HG02678 (cell line): ENCODE results near the gene GDF11.
A peak's percentile ranks its signal among the peaks of the same experiment; 100 is the strongest.
"Not testable (repeated sequence)": the region's sequence is repeated elsewhere in the genome, so short reads cannot be mapped to it uniquely, and the experiment has no call there.

ENCODE experiments used
- ATAC-seq: cut with Tn5 transposase; IDR thresholded peaks from one replicate; pipeline ENCODE4 v1.9.1; 2021; ENCODE audit warnings: mild to moderate bottlenecking, moderate library complexity; ENCODE audit not compliant: unreplicated experiment

Gene GDF11

GRCh38 chr12:55738123-55739024 lies 4.5 kb upstream of the GDF11 start:
- peak; percentile 86 for ATAC-seq

GRCh38 chr12:55739025-55739378 lies 3.9 kb upstream of the GDF11 start:
- ATAC-seq, result no peak

- no peak for ATAC-seq
Measured at GRCh38 chr12:55741931-55742680, 816 bp upstream of the GDF11 start.

GRCh38 chr12:55743406-55744339 lies 751 bp downstream of the GDF11 start:
- ATAC-seq, result peak; percentile 48

- ATAC-seq, result no peak
Measured at GRCh38 chr12:55744340-55745030, 1.6 kb downstream of the GDF11 start.

GRCh38 chr12:55745361-55746173 lies 2.6 kb downstream of the GDF11 start:
- ATAC-seq, result no peak

- ATAC-seq, result no peak
Measured at GRCh38 chr12:55746174-55746912, 3.4 kb downstream of the GDF11 start.

- no peak for ATAC-seq
Measured at GRCh38 chr12:55746913-55747231, 4.0 kb downstream of the GDF11 start.

GRCh38 chr12:55748230-55748993 lies 5.5 kb downstream of the GDF11 start:
- no peak for ATAC-seq

- no peak for ATAC-seq
Measured at GRCh38 chr12:55755246-55755645, 12.3 kb downstream of the GDF11 start.

- ATAC-seq, result no peak
Measured at GRCh38 chr12:55757701-55758100, 14.8 kb downstream of the GDF11 start.

- not testable (repeated sequence) for ATAC-seq
Measured at GRCh38 chr12:55758575-55758974, 15.7 kb downstream of the GDF11 start.

- ATAC-seq, result no peak
Measured at GRCh38 chr12:55760663-55761062, 17.7 kb downstream of the GDF11 start.

GRCh38 chr12:55762646-55763045 lies 19.7 kb downstream of the GDF11 start:
- no peak for ATAC-seq

- no peak for ATAC-seq
Measured at GRCh38 chr12:55765736-55766290, 22.9 kb downstream of the GDF11 start.

GRCh38 chr12:55767156-55767555 lies 24.2 kb downstream of the GDF11 start:
- ATAC-seq, result no peak

GRCh38 chr12:55771736-55772135 lies 28.8 kb downstream of the GDF11 start:
- ATAC-seq, result no peak

- ATAC-seq, result no peak
Measured at GRCh38 chr12:55777856-55778255, 34.9 kb downstream of the GDF11 start.
